HG03342 (cell line): ENCODE results near the gene GCK.
"Not testable (repeated sequence)": the region's sequence is repeated elsewhere in the genome, so short reads cannot be mapped to it uniquely, and the experiment has no call there.

ENCODE experiments used
- ATAC-seq: cut with Tn5 transposase; IDR thresholded peaks from one replicate; pipeline ENCODE4 v1.9.1; 2021; ENCODE audit warnings: mild to moderate bottlenecking, moderate library complexity; ENCODE audit not compliant: unreplicated experiment

The GCK gene

GRCh38 chr7:44145969-44146911, 43.0 kb downstream of the GCK start:
- no peak for ATAC-seq

GRCh38 chr7:44145479-44145968, 43.7 kb downstream of the GCK start:
- ATAC-seq = no peak

- no peak for ATAC-seq
Observed at GRCh38 chr7:44144968-44145478, 44.2 kb downstream of the GCK start.

GRCh38 chr7:44144426-44144967, 44.7 kb downstream of the GCK start:
- ATAC-seq = no peak

GRCh38 chr7:44143646-44144250, 45.5 kb downstream of the GCK start:
- ATAC-seq = no peak

GRCh38 chr7:44142028-44142427, 47.2 kb downstream of the GCK start:
- no peak for ATAC-seq

GRCh38 chr7:44141221-44141850, 47.9 kb downstream of the GCK start, which contains the start of gene MYL7:
MYL7 (minus strand) TSS chr7:44141332; CDS start chr7:44141305, 27 bp downstream.
- no peak for ATAC-seq

- ATAC-seq = no peak
Observed at GRCh38 chr7:44140341-44140740, 48.9 kb downstream of the GCK start.

- no peak for ATAC-seq
Observed at GRCh38 chr7:44139311-44140010, 49.8 kb downstream of the GCK start.

GRCh38 chr7:44138698-44139097, 50.5 kb downstream of the GCK start:
- ATAC-seq = no peak

- no peak for ATAC-seq
Observed at GRCh38 chr7:44136731-44137130, 52.5 kb downstream of the GCK start.

GRCh38 chr7:44134943-44135628, 54.2 kb downstream of the GCK start:
- no peak for ATAC-seq

- no peak for ATAC-seq
Observed at GRCh38 chr7:44133295-44133694, 55.9 kb downstream of the GCK start.

- ATAC-seq = no peak
Observed at GRCh38 chr7:44132039-44132438, 57.2 kb downstream of the GCK start.

- ATAC-seq = no peak
Observed at GRCh38 chr7:44131173-44132029, 57.8 kb downstream of the GCK start.

GRCh38 chr7:44128721-44129582, 60.3 kb downstream of the GCK start:
- ATAC-seq = no peak

- no peak for ATAC-seq
Observed at GRCh38 chr7:44127161-44127560, 62.1 kb downstream of the GCK start.

GRCh38 chr7:44126574-44126973, 62.7 kb downstream of the GCK start:
- ATAC-seq = not testable (repeated sequence)
